BLaER1 (cell line): ENCODE results near the gene FNDC3B.

ENCODE experiments used
- H3K27ac ChIP-seq: shearing (Covaris generic); formaldehyde crosslinking; 2 replicates; pipeline ENCODE4 v1.8.1; 2022
- H3K27me3 ChIP-seq: shearing (Covaris generic); formaldehyde crosslinking; 2 replicates; pipeline ENCODE4 v1.8.1; 2022
- H3K36me3 ChIP-seq: shearing (Covaris generic); formaldehyde crosslinking; 2 replicates; pipeline ENCODE4 v1.8.1; 2022
- H3K4me1 ChIP-seq: shearing (Covaris generic); formaldehyde crosslinking; 2 replicates; pipeline ENCODE4 v1.8.1; 2022
- H3K4me2 ChIP-seq: shearing (Covaris generic); formaldehyde crosslinking; 2 replicates; pipeline ENCODE4 v1.8.1; 2022
- H3K4me3 ChIP-seq: shearing (Covaris generic); formaldehyde crosslinking; 2 replicates; pipeline ENCODE4 v1.8.1; 2022
- H3K9ac ChIP-seq: shearing (Covaris generic); formaldehyde crosslinking; 2 replicates; pipeline ENCODE4 v1.8.1; 2022
- H3K9me3 ChIP-seq: shearing (Covaris generic); formaldehyde crosslinking; 2 replicates; pipeline ENCODE4 v1.8.1; 2022
- H4K20me1 ChIP-seq: shearing (Covaris generic); formaldehyde crosslinking; 2 replicates; pipeline ENCODE4 v1.8.1; 2022
- Cebpa-rat ChIP-seq: shearing (Covaris generic); IDR thresholded peaks from 2 replicates; pipeline ENCODE4 v1.8.1; 2022

The FNDC3B gene

DNA sequence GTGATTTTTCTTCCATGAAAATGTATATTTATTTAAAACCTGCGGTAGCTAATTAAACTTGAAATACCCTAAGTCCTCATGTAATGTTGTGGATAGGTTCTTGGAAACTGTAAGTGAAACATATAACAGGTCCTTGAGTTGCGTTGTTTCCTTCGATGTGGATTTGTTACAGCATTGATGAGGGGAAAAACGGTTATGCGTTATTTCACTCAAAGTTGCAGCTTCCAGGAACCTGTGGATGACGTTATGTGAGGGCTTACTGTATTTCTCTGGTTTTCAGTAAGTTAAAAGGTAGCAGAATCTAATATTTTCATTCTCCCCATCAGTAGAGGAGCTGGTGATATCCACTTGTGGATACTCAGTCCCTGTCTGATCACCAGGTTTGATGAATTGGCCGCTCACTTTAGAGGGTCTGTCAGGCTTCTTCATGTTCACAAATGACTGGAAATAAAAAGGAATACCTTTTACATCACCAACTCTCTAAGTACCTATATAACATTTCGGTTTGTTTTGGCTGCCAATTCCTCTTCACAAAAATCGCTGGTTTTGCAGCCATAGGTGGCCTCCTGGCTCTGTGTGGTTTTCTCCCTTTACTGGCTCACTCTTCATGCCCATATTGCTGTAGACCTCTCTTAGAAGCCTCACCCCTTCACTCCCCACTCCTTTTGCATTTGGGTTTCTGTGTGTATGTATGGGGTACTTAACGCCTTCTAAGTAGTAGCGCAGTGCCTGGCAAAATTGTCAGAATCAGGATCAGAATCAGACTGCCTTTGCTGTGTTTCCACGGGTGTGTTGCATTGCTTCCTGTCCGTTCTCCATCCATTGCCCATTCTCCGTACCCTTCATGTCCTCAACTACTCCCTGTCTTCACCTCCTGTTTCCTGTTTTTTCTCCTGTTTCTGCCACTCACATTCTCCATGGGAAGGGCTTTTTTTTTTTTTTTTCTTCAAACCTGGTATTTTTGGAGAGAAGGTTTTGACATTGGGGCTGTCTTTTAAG lies 112.6 kb downstream of the FNDC3B start:
- Histone ChIP-seq H3K9me3 (no peaks in the 10 kb centered on the region), H3K27ac (no peak overlapping the region), H3K4me3 (no peak overlapping the region), H3K27me3 (no peaks in the 10 kb centered on the region), H3K9ac (no peak overlapping the region), H3K4me1 (peaks cover 12% of the 10 kb centered on the region), H3K4me2 (no peak overlapping the region; the same call in 1 of the 2 replicates), H3K36me3 (no peaks in the 10 kb centered on the region), H4K20me1 (peaks cover 30% of the 10 kb centered on the region)
- no peak for TF ChIP-seq Cebpa-rat

DNA sequence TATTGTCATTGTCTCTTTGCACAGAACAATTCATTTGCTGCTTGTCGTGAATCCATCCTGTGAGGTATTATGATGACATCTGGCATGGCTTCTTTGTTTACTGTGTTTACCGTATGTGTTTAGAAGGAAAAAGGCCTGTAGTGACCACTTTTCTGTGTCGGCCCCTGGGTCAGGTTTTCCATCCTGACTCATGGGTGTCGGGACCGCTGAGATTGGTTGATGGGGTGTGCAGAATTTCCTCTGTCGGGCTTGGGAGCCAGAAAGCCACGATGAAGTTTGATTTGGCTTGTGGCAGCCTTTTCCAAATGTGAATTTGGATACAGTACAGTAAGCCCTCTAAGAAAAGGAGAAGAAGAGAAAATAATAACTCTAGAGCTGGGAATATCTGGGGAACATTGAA lies 113.5 kb downstream of the FNDC3B start:
- H3K4me3 ChIP-seq, result no peak overlapping the region
- peaks cover 12% of the 10 kb centered on the region for H3K4me1 ChIP-seq
- no peak for TF ChIP-seq Cebpa-rat
- peaks cover 30% of the 10 kb centered on the region for H4K20me1 ChIP-seq
- H3K9me3 ChIP-seq, result no peaks in the 10 kb centered on the region
- no peaks in the 10 kb centered on the region for H3K27me3 ChIP-seq
- H3K4me2 ChIP-seq, result peak overlapping the region; percentile 41
- H3K36me3 ChIP-seq, result no peaks in the 10 kb centered on the region
- no peak overlapping the region for H3K27ac ChIP-seq
- H3K9ac ChIP-seq, result no peak overlapping the region

DNA sequence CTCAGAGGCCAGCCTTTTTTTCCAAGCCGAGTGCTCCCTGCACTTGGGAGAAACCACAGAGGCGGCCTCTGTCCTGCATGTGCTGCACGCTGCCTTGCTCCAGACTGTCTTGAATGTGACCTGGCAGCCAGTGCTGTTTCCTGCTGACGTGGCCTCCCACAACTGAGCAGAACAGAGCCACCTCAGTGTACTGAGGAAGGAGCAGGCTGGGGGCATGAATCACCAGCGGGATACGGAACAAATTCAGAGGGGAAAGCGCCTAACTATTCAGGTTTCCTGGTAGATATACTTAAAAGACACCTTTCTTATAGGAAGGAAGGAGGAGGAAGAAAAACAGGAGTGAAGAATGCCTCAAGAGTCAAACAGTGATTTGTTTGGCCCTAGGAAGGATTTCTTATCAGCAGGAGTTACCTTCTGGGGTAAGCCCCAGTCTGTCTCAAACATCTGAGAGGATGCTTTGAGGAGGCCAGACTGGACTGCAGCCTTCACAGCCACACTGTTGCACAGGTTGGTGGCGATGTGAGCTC lies 114.0 kb downstream of the FNDC3B start:
- Histone ChIP-seq H4K20me1 (peaks cover 30% of the 10 kb centered on the region), H3K27ac (no peak overlapping the region), H3K36me3 (no peaks in the 10 kb centered on the region), H3K4me2 (peak overlapping the region; percentile 41), H3K4me3 (no peak overlapping the region), H3K9me3 (no peaks in the 10 kb centered on the region), H3K9ac (no peak overlapping the region), H3K4me1 (peaks cover 12% of the 10 kb centered on the region), H3K27me3 (no peaks in the 10 kb centered on the region)
- TF ChIP-seq Cebpa-rat, result no peak

DNA sequence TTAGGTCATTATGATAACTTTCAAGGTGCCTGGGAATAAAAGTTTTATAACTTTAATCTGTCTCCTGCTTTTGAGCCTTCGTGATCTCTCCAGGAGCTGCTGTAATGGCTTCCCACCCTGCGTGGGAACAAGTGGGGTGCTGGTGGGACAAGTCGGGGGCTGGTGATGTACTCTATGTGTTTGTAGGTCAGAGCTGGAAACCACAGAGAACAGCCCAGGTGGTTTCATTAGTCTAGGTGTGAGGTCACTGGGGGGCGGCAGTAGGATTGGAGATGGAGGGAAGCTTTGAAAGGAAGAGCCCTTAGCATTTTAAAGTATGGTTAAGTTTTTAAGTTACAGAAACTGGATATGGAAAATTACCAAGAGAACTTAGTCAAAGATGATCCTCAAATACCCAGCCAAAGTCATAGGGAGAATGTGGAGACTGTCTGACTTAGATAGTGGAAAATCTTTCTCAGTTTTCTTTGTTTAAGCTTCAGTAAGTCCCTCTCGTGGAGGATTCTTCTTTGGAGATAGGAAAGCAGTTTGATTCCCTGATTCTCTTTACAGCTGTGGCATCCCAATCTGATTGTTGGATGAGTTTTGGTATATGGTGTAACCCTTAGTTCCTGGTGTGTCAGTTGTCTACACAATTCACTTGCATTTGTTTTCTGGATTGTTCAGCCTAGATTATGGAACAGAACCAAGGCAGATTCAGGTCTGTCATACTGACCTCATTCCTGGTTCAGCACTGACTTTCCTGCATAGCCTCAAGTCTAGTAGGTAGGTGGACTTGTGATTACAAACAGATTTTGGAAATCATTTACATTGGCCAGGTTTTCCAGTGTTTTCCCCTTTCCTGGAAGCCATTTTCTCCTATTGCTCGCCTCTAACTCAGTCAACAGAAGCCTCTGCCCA lies 115.6 kb downstream of the FNDC3B start:
- H3K27ac ChIP-seq, result no peak overlapping the region
- no peak overlapping the region for H3K4me3 ChIP-seq
- H3K9me3 ChIP-seq, result no peaks in the 10 kb centered on the region
- no peak overlapping the region for H3K9ac ChIP-seq
- no peaks in the 10 kb centered on the region for H3K27me3 ChIP-seq
- peaks cover 34% of the 10 kb centered on the region for H4K20me1 ChIP-seq
- H3K36me3 ChIP-seq, result no peaks in the 10 kb centered on the region
- no peak overlapping the region for H3K4me2 ChIP-seq
- TF ChIP-seq Cebpa-rat, result no peak
- peaks cover 17% of the 10 kb centered on the region for H3K4me1 ChIP-seq

DNA sequence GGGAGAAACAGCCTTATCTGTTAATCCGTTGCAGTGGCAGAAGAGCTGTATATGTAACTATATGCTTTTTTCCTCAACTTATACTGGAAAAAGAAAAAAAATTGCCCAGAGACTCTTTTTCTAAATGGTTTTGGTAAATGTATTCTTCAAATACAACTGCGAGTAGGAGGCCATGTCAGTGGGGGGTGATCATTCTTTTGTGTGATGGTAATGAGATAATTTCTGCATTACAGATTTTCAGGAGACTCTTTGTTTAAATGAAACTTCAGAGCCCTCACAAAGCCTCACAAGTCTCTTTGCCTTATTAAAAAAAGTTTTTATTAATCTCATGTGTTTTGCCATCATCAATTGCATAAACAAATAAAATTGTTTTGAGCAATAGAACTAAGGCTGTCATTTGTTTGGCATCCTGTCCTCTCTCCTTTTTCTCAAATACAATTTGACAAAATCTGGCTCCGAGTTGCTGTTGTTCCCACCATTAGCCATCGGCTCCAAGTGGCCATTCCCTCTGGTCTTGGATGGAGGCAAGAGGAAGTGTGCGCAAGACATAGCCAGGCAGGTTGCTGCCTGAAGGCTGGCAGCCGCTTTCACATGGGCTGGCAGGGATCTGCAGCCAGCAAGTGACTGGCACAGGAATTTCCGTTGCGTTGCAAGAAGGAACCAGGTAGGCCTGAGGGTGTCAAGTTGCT lies 116.7 kb downstream of the FNDC3B start:
- Histone ChIP-seq H3K9ac (no peak overlapping the region), H3K27me3 (no peaks in the 10 kb centered on the region), H4K20me1 (peaks cover 40% of the 10 kb centered on the region), H3K4me3 (no peak overlapping the region), H3K27ac (no peak overlapping the region), H3K4me2 (no peak overlapping the region), H3K4me1 (peaks cover 22% of the 10 kb centered on the region), H3K36me3 (no peaks in the 10 kb centered on the region), H3K9me3 (no peaks in the 10 kb centered on the region)
- no peak for TF ChIP-seq Cebpa-rat

DNA sequence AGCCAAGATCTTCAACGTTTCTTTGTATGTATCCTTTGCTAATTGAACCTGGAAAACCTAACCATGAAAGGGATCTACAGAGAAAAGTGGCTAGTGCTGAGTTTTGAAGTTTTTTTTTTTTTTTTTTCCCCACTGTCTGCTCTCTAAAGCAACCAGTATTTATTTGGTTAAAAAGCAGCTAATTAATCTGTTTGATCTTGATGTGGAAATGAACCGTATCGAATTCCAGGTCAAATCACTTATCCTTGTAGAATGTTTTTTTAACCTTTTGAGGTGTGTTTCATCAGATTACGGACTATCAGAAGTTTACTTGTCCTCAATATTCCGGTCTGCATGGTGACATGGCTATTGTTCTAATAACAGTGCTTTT lies 117.2 kb downstream of the FNDC3B start:
- Histone ChIP-seq H3K36me3 (no peaks in the 10 kb centered on the region), H3K9me3 (no peaks in the 10 kb centered on the region), H3K4me2 (no peak overlapping the region), H3K4me3 (no peak overlapping the region), H4K20me1 (peaks cover 40% of the 10 kb centered on the region), H3K9ac (no peak overlapping the region), H3K4me1 (peaks cover 22% of the 10 kb centered on the region), H3K27ac (no peak overlapping the region), H3K27me3 (no peaks in the 10 kb centered on the region)
- TF ChIP-seq Cebpa-rat, result no peak

DNA sequence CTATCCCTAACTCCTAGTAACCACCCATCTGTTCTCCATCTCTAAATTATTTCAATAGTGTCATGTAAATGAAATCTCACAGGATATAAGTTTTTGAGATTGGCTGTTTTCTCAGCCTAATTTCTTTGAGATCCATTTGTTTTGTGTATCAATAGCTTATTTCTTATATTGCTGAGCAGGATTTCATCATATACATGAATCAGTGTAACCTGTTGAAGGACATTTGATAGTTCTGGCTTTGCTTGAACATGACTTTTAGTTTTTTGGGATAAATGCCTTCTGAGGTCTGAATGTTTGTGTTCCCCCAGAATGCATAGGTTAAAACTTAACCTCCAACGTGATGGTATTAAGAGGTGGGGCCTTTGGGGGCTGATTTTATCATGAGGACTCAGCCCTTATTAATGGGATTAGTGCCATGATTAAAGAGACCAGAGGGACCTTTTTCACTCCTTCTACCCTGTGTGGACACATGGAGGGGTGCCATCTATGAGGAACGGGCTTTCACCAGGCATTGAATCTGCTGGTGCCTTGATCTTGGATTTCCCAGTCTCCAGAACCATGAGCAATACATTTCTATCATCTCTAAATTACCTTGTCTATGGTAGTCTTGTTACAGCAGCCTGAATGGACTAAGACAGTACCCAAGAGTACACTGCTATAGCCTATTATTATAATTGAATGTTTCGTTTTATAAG lies 118.3 kb downstream of the FNDC3B start:
- Histone ChIP-seq H3K9ac (no peak overlapping the region), H3K4me3 (no peak overlapping the region), H3K9me3 (no peaks in the 10 kb centered on the region), H3K4me2 (no peak overlapping the region), H3K27ac (no peak overlapping the region), H3K36me3 (no peaks in the 10 kb centered on the region), H3K4me1 (peaks cover 18% of the 10 kb centered on the region), H4K20me1 (peaks cover 31% of the 10 kb centered on the region), H3K27me3 (no peaks in the 10 kb centered on the region)
- no peak for TF ChIP-seq Cebpa-rat

DNA sequence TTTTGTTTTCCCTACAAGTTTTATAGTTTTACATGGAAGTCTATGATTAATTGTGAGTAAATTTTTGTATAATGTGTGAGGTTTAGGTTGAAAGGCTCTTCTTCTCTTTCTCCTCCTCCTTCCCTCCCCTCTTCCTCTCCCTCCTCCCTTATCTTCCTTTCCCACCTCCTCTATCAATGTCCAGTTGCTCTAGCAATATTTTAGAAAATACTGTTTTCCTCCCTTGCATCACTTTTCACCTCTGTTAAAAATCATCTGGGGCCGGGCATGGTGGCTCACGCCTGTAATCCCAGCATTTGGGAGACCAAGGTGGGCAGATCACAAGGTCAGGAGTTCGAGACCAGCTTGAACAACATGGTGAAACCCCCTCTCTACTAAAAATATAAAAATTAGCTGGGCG lies 119.4 kb downstream of the FNDC3B start:
- H3K4me2 ChIP-seq, result no peak overlapping the region
- no peak for TF ChIP-seq Cebpa-rat
- H3K9me3 ChIP-seq, result no peaks in the 10 kb centered on the region
- no peaks in the 10 kb centered on the region for H3K36me3 ChIP-seq
- no peak overlapping the region for H3K4me3 ChIP-seq
- peaks cover 29% of the 10 kb centered on the region for H4K20me1 ChIP-seq
- no peaks in the 10 kb centered on the region for H3K27me3 ChIP-seq
- peaks cover 10% of the 10 kb centered on the region for H3K4me1 ChIP-seq
- H3K27ac ChIP-seq, result no peak overlapping the region
- H3K9ac ChIP-seq, result no peak overlapping the region

DNA sequence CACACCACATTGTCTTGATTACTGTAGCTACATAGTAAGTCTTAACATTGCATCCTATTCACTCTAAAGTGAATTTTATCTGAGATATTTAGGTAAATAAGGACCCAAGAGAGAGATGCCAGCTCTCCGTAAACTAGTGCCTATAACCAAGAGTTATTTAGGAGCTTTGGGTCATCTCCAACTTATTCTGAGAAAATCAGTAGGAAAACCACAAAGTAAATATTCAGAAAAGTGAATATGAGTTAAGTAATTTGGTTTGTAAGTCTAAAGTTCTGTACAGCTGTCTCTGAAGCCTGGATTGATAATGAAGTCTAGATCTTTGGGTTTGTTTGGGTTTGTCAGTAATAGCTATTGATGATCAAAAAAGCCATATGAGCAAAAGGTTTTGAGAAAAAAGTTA lies 120.0 kb downstream of the FNDC3B start:
- no peak for TF ChIP-seq Cebpa-rat
- Histone ChIP-seq H3K4me3 (no peak overlapping the region), H3K4me1 (peaks cover 10% of the 10 kb centered on the region), H3K4me2 (no peak overlapping the region), H3K36me3 (no peaks in the 10 kb centered on the region), H3K27ac (no peak overlapping the region), H3K9ac (no peak overlapping the region), H4K20me1 (peaks cover 29% of the 10 kb centered on the region), H3K27me3 (no peaks in the 10 kb centered on the region), H3K9me3 (no peaks in the 10 kb centered on the region)
